HPDE6-E6E7 (cell line): ENCODE data around the gene SPINK2.
A peak's percentile ranks its signal among the peaks of the same experiment; 100 is the strongest.

Experiments used
- DNase-seq: peaks from one replicate; pipeline ENCODE4 v3.0.0; 2011; ENCODE audit warnings: missing footprints; ENCODE audit errors: extremely low spot score

The SPINK2 gene, protein sequence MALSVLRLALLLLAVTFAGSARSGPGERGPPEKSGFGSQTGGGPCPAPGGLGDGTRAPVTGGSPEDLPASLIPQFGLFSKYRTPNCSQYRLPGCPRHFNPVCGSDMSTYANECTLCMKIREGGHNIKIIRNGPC

DNA sequence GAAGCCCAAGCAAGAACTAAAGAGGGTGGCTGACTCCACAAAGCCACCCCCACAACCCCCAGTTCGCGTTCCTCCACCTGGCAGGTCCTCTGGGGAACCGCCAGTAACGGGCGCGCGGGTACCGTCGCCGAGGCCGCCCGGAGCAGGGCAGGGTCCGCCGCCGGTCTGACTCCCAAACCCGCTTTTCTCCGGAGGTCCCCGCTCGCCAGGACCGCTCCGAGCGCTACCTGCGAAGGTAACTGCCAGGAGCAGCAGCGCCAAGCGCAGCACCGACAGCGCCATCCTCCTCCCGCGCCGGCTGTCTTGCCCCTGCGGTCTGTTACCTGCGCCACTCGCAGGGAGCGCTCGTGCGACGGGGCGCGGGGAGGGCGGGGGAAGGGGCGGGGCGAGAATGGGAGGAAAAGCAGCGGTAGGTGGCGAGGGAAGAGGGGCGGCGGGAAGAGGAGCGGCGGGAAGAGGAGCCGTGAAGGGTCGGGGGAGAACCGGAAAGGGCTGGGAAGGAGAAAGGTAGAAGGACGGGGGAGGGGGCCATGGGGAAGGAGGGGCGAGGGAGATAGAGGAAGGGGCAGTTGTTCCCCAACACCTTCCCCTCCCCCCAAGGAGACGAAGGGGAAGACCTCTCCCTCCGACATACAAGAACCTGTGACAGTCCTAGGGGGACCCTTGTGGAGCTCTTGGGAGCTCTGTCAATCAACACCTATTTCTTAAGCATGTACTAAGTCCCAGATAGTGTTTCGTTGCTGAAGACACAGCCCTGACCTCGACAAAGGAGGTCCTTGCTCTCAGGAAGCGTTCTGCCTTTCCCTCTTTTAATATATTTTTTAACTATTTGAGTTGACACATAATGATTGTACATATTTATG lies at the start of gene SPINK2:
Gene SPINK2 (minus strand): TSS at position 321 of the 863 bp plus-strand sequence. CDS start 39 bp downstream, at position 282.
- peak; percentile 80 for DNase-seq

DNA sequence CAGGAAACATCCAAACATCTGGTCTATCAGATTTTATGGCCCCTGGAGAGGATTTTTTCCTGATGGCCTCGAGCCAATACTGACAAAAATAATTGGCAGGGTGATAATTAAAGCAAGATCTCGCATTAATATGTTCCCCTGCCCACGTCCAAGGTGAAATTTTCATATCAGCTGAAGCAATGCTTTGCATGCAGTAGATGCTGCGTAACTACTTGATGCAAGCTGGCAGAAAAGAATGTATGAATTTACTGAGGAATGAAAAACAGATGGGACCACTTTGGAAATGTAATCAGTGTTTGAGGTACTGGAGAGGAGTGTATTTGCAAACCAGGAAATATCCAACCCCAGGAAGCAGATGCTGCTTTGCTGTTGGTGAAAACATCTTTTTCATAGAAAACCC lies 49.4 kb upstream of the SPINK2 start:
- no peak for DNase-seq

DNA sequence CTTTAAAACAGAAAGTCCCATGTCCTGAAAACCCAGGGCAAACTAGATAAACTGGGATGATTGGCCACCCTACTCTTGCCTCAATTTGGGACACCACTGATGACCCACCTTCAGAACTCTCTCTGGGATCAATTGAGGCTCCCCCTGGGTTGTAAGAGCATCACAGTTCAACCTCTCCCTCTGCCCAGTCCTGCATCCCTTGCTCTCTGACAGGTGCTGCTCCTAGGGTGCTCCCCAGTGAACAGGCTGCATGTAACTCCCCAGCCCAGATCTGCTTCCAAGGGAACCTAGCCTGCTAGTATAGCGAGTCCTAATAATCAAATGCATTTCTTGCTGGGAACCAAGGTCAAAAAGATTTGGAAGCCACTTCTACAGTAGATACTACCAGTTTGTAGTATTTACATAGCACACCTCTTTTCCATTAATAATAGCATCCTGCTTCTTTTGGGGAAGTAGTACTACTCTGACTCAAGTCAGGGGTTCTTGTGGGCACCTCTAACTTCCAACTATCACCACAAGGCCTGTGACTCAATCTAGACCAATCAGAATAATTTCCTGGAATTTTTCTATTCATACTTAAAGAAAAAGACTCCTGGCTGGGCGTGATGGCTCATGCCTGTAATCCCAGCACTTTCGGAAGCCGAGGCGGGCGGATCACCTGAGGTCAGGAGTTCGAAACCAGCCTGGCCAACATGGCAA lies 42.1 kb upstream of the SPINK2 start:
- DNase-seq, result no peak

DNA sequence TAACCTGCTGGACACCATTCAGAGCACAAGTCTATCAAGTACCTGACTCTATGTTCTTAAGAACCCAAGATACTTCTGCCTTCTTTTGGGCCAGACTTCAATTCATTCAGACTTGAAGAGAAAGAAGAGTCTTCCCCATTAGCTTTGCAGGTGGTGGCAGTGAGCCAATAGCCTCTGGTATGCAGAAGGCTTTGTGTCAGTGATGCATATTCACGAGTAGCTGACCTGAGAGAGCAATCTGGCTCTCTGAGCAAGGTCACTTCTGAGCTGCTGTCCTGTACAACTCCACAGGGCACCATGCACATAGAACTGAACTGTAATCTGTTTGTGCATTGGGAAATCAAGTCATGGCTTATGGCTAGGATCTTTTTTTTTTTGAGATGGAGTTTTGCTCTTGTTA lies 39.9 kb upstream of the SPINK2 start:
- DNase-seq, result no peak

DNA sequence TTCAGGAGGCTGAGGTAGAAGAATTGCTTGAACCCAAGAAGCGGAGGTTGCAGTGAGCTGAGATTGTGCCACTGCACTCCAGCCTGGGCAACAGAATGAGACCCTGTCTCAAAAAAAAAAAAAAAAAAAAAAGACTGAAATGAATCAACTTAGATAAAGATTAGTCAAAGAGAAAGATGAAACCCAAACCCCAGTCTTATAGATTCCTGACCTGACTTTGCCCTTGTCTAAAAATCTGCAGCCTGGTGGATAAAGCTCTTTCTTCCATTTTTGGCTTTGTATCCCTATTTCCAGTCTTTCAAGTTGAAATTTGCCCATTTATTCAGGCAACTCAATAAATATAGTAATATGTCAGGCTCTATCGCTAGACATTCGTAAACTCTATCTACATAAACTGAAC lies 39.3 kb upstream of the SPINK2 start:
- no peak for DNase-seq

DNA sequence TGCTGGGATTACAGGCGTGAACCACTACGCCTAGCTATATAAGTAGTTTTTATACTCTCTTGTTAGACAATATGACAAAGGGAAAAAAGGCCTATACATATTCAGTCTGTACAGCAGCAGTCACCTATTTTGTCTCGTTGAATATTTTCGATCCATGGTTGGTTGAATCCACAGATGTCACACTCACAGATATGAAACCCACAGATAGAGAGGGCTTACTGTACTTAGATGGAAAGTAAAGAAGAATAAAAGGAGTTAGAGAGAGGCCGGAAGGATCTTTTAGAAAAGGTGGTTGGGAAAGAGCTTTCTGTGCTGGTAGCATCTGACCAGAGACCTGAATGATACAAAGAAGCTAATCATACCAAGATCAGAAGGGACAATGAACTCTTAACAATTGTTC lies 38.3 kb upstream of the SPINK2 start:
- no peak for DNase-seq

DNA sequence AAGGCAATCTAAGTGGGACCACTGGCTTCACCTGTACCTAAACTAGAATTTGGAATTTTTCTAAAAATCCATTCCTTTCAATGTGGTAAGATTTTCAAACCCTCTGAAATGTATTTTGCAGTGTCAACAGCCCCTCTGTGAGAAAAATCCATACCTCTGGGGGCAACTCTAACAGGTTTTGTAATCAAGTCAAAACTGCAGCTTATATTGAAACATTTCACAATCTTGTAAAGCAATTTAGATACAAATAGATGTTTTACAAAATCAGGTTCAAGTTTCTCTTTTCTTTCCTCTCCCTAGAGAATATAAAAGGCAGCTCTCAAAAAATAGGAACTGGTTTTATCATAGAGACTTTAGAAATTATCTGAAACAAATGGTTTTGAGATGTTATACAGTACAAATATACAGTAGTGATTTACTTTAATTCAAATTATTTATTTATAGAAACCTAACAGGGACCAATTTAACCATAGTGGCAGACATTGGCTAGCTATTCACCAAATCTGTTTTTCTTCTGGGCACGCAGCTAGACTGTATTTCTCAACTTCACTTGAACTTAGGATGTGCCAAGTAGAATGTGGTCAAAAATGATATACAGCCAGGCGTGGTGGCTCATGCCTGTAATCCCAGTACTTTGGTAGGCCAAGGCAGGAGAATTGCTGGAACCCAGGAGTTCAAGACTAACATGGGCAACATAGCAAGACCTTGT lies 36.3 kb upstream of the SPINK2 start:
- no peak for DNase-seq

DNA sequence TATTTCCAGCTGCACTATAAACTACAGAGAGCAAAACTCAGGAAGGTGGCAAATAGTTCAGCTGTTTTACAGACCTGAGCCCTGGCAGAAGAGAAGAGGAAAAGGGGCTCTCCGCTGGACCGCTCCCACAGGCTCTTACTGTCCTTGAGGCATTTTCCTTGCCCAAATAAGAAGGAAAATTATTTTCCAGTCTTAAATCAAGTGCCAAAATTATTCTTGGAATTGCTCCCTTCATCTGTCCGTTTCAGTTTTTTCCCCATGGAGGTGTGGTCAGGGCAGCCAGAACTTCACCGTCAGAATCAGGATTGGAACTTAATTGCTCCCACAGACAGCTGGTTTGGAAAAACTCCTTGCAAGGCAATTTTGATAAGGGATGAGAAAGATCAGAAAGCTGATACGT lies 35.2 kb upstream of the SPINK2 start:
- no peak for DNase-seq

DNA sequence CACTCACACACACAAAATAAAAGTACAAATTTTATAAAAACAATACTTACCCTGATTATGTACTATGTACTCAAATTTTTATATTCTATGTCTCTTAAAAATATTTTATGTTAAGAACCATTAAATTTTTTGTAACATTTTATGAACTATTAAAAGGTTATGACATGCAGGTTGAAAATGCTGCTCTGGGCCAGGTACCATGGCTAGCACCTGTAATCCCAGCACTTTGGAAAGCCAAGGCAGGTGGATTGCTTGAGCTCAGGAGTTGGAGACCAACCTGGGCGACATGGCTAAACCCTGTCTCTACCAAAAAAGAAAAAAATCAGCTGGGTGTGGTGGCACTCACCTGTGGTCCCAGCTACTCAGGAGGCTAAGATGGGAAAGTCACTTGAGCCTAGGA lies 29.4 kb upstream of the SPINK2 start:
- DNase-seq, result no peak

DNA sequence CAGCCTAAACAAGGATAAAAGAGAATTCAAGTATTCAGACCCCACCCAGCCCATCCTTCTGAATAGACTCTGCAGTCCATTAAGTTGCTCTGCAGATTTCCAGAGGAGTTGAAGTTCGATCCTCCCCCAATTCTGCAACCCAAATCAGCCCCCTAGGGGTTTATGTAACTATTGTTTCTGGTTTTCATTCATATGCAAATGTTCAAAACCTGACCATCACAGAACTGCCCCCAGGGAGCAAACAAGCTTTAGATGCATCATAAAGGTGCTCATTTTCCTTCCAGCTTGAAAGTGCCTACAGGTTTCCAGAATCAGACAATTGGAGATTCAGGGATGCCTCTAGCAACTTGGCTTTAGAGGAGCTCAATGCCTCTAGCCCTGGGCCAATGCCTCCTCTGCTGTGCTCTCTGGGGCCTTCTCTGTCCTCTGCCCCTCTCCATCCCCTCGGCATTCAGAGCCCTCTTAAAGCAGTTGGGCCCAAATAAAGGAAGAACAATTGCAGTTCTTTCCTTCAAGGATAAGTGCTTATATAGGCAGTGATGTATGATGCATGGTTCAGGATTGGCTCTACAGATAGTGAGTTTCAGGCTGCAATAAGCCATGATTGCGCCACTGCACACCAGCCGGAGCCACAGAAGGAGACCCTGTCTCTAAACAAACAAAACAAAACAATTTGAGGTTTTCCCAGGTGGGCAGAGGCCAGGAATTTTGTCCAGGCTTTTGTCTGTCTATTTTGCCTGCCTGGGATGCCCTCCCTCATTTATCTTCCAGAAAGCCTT lies 23.5 kb upstream of the SPINK2 start:
- no peak for DNase-seq

DNA sequence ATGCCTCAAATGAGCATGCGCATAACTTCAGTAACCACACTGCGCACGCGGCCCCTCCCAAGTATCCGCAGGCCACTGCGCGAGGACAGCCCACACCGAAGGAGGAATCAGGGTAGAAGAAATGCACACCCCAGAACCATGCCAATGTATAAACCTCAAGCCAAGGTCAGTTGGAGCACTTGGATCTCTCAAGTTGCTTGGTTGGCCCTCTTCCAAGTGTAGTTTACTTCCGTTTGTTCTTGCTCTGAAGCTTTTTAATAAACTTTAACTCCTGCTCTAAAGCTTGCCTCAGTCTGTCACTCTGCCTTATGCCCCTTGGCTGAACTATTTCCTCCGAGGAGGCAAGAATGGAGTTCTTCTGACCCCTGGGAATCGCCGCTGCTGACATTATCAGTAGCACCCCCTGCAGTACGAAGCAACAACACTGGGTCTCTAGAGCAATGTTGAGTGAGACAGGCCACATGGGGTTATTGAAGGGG lies 22.0 kb upstream of the SPINK2 start:
- DNase-seq, result no peak

DNA sequence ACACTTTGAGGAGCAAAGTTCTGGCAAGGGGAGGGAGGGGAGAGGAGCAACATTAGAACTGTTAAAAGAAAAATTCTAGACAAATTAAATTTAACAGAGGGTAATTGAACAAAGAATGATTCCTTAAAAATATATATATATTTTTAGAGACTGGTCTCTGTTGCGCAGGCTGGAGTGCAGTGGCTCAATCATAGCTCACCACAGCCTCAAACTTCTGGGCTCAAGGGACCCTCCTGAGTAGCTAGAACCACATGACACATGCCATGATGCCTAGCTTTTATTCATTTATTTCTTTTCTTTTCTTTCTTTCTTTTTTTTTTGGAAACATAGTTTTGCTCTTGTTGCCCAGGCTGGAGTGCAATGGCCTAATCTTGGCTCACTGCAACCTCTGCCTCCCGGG lies 19.1 kb upstream of the SPINK2 start:
- DNase-seq, result no peak

DNA sequence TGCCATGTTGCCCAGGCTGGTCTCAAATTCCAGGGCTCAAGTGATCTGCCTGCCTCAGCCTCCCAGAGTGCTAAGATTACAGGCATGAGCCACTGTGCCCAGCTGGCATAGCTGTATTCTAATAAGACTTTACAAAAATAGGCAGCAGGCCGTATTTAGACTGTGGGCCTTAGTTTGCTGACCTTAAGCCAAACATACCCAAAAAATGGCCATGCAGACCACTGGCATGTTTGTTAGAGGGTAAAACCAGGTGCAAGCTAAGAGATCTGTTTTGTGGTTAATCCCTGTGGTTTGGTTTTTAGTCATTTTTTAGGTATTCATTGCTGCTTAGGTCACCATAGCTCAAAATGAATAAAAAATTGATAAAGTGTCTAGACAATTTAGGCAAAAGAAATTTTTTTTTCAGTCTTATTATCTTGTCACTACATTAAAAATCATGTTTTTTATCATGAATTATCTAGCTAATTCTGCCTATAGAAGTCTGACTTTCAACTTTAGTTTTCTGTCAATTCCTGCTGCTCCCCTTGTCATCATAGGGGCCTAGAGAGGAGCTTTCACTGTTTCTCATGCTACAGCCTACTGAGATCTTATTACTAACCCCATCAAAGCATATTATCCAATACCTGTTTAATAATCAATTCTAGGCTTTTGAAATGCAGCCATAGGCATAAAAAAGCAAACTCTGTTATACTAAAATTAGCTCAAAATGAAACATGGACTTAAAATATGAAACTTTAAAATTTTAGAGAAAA lies 7.5 kb upstream of the SPINK2 start:
- no peak for DNase-seq

DNA sequence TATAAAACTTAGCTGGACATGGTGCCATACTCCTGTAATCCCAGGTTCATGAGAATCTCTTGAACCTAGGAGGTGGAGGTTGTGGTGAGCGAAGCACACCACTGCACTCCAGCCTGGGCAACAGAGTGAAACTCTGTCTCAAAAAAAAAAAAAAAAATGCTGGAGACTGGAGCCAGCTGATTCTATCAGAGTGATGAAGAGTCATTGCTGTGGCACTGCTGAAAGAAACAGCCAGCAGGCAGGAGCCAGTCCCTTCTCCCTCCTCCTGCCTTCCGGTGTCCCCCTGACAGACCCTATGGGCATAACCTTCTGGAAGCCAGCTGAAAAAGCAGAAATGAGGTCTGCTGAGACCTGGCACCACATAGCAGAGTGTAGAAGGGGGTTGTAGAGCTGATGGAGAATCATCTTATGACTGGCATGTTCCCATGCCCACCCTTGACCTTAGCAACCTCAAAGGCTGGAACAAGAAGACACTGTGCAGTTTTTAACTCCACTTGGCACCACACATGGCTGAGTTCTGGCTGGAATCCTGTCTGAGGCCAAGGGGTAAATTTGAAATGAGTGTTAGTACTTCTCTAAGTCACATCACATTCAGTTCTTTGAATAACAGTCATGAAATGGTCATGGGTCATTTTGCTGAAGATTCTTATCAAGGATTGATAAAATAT lies 2.6 kb upstream of the SPINK2 start:
- no peak for DNase-seq

DNA sequence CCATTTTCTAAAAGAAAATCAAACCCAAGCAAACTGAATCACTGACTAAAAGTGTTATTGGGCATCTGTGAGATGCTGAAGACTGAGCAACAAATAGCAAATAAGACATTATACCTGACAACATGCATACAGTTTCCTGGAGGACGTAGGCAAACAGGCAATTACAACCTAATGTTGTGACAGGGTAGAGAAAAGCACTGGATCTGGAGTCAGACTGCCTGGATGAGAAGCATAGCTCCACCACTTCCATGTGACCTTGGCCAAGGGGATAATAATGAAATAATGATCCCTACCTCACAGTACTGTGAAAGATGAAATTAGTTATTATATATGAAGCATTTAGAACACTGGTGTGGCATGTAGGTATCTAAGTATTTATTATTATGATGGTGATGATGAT lies 2.7 kb downstream of the SPINK2 start:
- no peak for DNase-seq

DNA sequence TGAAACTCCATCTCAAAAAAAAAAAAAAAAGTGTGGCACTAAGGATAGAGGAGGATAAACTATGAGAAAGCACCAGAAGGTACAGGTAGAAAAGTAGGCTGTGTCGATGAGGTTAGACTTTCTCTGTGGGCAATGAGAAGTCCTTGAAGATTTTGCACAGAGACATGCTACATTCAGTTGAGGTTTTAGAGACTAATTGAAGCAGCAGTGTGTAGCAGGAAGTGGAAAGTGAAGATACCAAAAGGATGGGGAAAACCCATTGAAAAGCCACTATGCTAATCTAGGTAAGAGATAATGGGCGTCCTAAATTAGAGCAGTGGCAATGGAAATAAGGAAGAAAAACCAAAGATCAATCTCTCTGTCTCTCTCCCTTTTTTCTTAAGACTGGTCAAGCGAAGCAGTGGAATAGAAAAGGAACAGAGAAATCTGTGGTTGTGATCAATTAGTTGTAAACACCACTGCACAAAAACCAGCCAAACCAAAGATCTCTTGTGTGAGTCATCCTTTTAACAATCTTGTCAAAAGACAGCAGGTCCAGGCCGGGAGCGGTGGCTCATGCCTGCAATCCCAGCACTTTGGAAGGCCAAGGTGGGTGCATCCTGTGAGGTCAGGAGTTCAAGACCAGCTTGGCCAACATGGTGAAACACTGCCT lies 3.5 kb downstream of the SPINK2 start:
- DNase-seq, result no peak

DNA sequence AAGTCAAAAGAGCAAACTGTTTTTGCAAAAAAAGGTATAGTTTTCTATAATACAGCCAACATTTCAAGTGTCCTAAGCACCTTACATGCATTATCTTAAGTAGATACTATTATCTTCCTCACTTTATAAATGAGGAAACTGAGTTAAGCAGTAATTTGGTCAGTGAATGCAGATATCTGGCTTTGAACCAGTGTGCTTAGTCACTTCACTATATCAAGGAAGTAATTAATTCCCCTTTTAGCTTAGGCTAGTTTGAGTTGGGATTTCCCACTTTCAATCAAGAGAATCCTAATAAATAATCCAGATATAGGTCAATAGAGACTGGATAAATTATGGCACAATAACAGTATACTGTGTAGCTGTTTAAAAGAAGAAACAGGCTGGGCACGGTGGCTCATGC lies 14.8 kb downstream of the SPINK2 start:
- no peak for DNase-seq

DNA sequence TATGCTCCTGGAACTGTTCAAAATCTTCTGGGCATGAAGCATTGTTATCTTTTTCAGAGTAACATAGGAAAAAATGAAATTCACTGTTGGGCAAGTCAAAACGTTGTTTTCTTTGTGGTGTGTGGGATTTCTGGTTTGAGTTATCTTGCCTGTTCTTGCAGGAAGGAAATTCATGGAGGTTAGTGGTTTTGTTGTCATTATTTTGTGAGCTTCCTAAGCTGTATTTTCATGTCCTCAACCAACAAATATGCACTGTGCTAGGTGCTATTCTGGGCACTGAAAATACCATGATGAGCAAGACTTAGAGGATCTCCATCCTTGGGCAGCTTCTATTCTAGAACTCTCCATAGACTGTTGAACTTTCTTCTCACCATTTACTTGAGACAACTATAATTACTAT lies 16.9 kb downstream of the SPINK2 start:
- DNase-seq, result no peak

DNA sequence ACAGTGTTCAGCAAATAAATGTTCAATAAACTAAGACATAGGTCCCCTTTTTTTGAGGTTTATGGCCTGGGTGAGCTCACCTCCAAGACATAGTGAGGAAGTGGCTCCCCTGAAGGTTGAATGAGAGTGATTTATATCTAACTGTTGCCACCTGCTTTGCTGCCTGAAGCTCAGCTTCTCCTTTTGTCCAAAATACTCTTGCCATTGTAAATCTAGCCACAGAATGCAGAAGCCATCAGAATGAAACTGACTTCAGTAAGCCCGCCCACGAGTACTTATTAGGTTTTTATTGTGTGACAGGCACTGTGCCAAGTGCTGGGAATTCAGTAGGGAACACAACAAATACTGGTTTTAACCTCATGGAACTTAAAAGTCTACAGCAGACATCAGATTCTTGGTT lies 18.0 kb downstream of the SPINK2 start:
- DNase-seq, result no peak
